Heart left ventricle (tissue), 16 donors: ENCODE measurements around the gene TNRC18. TPM values are rescaled to one million over a fixed set of nuclear protein-coding genes. Genes with fewer than 3 reads are reported as not detected.
"Not testable (repeated sequence)": the region's sequence is repeated elsewhere in the genome, so short reads cannot be mapped to it uniquely, and the experiment has no call there.

Experiments used
- ATAC-seq, 4 donors: fragments of 200-7000 bp; cut with Tn5 transposase; one replicate each; pipeline ENCODE4 v1.9.1; 2020 to 2022; ENCODE audit warnings: moderate library complexity in 4 of 4, mild to moderate bottlenecking in 3 of 4, moderate number of reproducible peaks in 1 of 4
- DNase-seq, 5 donors: peaks; one replicate each; pipeline ENCODE4 v3.0.0-alpha.2; 2020
- H3K27ac ChIP-seq, 12 donors: fragments of 200-600 bp; sonication (generic) in 4 of 12; one replicate each; pipeline versions ENCODE4 v1.5.0 to v1.8.0; 2016 to 2022; ENCODE audit warnings: mild to moderate bottlenecking in 2 of 12
- H3K27me3 ChIP-seq, 9 donors: fragments of 200-600 bp; sonication (generic) in 2 of 9; one replicate each; pipeline versions ENCODE4 v1.5.1 to v1.8.0; 2016 to 2022; ENCODE audit warnings: mild to moderate bottlenecking in 3 of 9
- H3K36me3 ChIP-seq, 9 donors: fragments of 200-600 bp; sonication (generic) in 2 of 9; one replicate each; pipeline versions ENCODE4 v1.5.0 to v1.8.0; 2018 to 2022; ENCODE audit warnings: mild to moderate bottlenecking in 2 of 9
- H3K4me1 ChIP-seq, 12 donors: fragments of 200-600 bp; sonication (generic) in 4 of 12; one replicate each; pipeline versions ENCODE4 v1.5.0 to v1.8.0; 2016 to 2022; ENCODE audit warnings: mild to moderate bottlenecking in 3 of 12
- H3K4me3 ChIP-seq, 12 donors: fragments of 200-600 bp; sonication (generic) in 4 of 12; one replicate each; pipeline versions ENCODE4 v1.5.0 to v1.8.0; 2017 to 2022; ENCODE audit warnings: mild to moderate bottlenecking in 9 of 12, moderate library complexity in 4 of 12
- H3K9me3 ChIP-seq, 12 donors: fragments of 200-600 bp; sonication (generic) in 4 of 12; one replicate each; pipeline versions ENCODE4 v1.5.0 to v1.8.0; 2016 to 2022; ENCODE audit warnings: mild to moderate bottlenecking in 1 of 12
- CTCF ChIP-seq, 12 donors: fragments of 200-600 bp; sonication (generic) in 4 of 12; IDR thresholded peaks; one replicate each; pipeline versions ENCODE4 v1.5.0 to v1.8.0; 2018 to 2022; ENCODE audit warnings: antibody characterized with exemption in 12 of 12, mild to moderate bottlenecking in 5 of 12
- POLR2A ChIP-seq, 2 donors: fragments of 450-650 bp; IDR thresholded peaks; one replicate each; pipeline ENCODE4 v1.6.1; 2017; ENCODE audit warnings: antibody characterized with exemption in 2 of 2, mild to moderate bottlenecking in 2 of 2, moderate library complexity in 2 of 2
- WGBS, 4 donors: extraction: QIAGEN DNeasy Blood & Tissue Kit in 2 of 4; methylation state at CpG; one replicate each; pipeline versions ENCODE4 v1.1.5 to v1.1.7; 2013 to 2018; 5-methylcytosine and 5-hydroxymethylcytosine counted together
- intact Hi-C, 10 donors: fragments of 100-400 bp; cut with DNase I; formaldehyde crosslinking; loops; one replicate each; pipeline versions ENCODE4 v1.11.1 to v1.14.2; 2022
- polyA plus RNA-seq, 2 donors: library from polyadenylated mRNA; stranded (reverse); fragments of 200-250 nt; gene quantifications; one replicate each; pipeline ENCODE4 v1.2.3, GENCODE V29; 2013
- total RNA-seq, 9 donors: library from RNA; depleted of rRNA in 2 of 9; stranded (reverse); fragments of >200 nt in 2 of 9; fragmentation: NEBNext Ultra II Directional in 3 of 9; extraction: Animal tissue kit (Norgen Biotek cat#: 25700) in 3 of 9; gene quantifications; one replicate each; pipeline versions ENCODE4 v1.1.0 to v1.2.4, GENCODE V29; 2016 to 2023
- donor health status: ischemic (EF 13 %, LVEDD 7.1; RV severe dilation, severe dysfunction).
- donor health status: healthy with polysubstance abuse.
- donor health status: DM: no; HTN: yes; CAD: no.
- donor health status: DM: no; HTN: no; CAD: no.
- donor health status: ischemic (EF 25% LVEDD 6.9; RV normal size, moderate dysfunction).
- donor health status: ischemic (EF 25% LVEDD 5.7; RV mildly dilated, moderate dysfunction).
- donor health status: healthy.
- donor health status: DM: yes; HTN: yes; CAD: no.
- donor health status: ischemic (EF 35%, LVEDD 5.7; RV mildly dilated, moderate dysfunction).
- donor health status: nonischemic (EF 11% LVEDD 7.7; RV severe dilation, severe dysfunction).
- donor health status: DM: yes; HTN: yes; CAD: no.
- donor health status: PGD.
- donor health status: ischemic (EF 29% LVEDD 5.4; RV normal size, mild dysfunction).
- donor health status: nonischemic (EF 23%, LVEDD 6.1; RV moderate dilation, normal function).

The TNRC18 gene
- total and polyA plus RNA-seq, 11 donors: 23.4 to 66.6 (median 33.7) TPM

- peak overlapping the region in 1 of 12 donors; percentile 28 for H3K27ac ChIP-seq
- H3K4me3 ChIP-seq: no peak overlapping the region
- peaks cover 2 to 82% (median 68%) of the 10 kb centered on the region in 9 donors for H3K36me3 ChIP-seq
- no peaks in the 10 kb centered on the region for H3K9me3 ChIP-seq
- no peaks in the 10 kb centered on the region for H3K27me3 ChIP-seq
- intact Hi-C loops: loop anchor here in 3 of 10 donors (5.0 to 10.0 kb wide), 2 partner anchors 91 to 313 kb away; no protein-coding TSS in a partner anchor
- peak in 1 of 4 donors; percentile 21 for ATAC-seq
- no peak for DNase-seq
- no peak for TF ChIP-seq POLR2A (IDR thresholded peaks at IDR 0.05)
- TF ChIP-seq CTCF (IDR thresholded peaks at IDR 0.05): no peak
- peaks cover 0 to 14% (median 6%) of the 10 kb centered on the region in 12 donors for H3K4me1 ChIP-seq
- 89 to 95% (median 92%) methylated on average over 23 to 58 of the region's 58 CpGs for WGBS, 4 donors
Observed at GRCh38 chr7:5361446-5362127, 62.0 kb downstream of the TNRC18 start.

GRCh38 chr7:5360971-5361370 lies 62.7 kb downstream of the TNRC18 start:
- H3K27me3 ChIP-seq: no peaks in the 10 kb centered on the region
- peaks cover 0 to 9% (median 1%) of the 10 kb centered on the region in 12 donors for H3K4me1 ChIP-seq
- H3K27ac ChIP-seq: peak overlapping the region in 1 of 12 donors; percentile 28
- TF ChIP-seq POLR2A (IDR thresholded peaks at IDR 0.05) (no peak), CTCF (IDR thresholded peaks at IDR 0.05) (no peak)
- H3K36me3 ChIP-seq: peaks cover 2 to 88% (median 74%) of the 10 kb centered on the region in 9 donors
- WGBS, 4 donors: 94 to 99% (median 97%) methylated on average over 20 to 29 of the region's 29 CpGs
- no peak for ATAC-seq
- intact Hi-C loops: loop anchor here in 3 of 10 donors (5.0 to 10.0 kb wide), 2 partner anchors 91 to 314 kb away; no protein-coding TSS in a partner anchor
- no peaks in the 10 kb centered on the region for H3K9me3 ChIP-seq
- H3K4me3 ChIP-seq: no peak overlapping the region
- DNase-seq: no peak

- H3K27ac ChIP-seq: peak overlapping the region in 1 of 12 donors; percentile 28
- 91 to 93% (median 92%) methylated on average over 12 of the region's 12 CpGs for WGBS, 4 donors
- H3K27me3 ChIP-seq: no peaks in the 10 kb centered on the region
- peaks cover 0 to 9% (median 2%) of the 10 kb centered on the region in 12 donors for H3K4me1 ChIP-seq
- H3K36me3 ChIP-seq: peaks cover 2 to 90% (median 79%) of the 10 kb centered on the region in 9 donors
- TF ChIP-seq CTCF (IDR thresholded peaks at IDR 0.05) (no peak), POLR2A (IDR thresholded peaks at IDR 0.05) (no peak)
- no peak overlapping the region for H3K4me3 ChIP-seq
- ATAC-seq (no peak), DNase-seq (no peak)
- intact Hi-C loops: loop anchor here in 3 of 10 donors (5.0 to 10.0 kb wide), 2 partner anchors 92 to 314 kb away; no protein-coding TSS in a partner anchor
- H3K9me3 ChIP-seq: no peaks in the 10 kb centered on the region
Observed at GRCh38 chr7:5360451-5360850, 63.2 kb downstream of the TNRC18 start.

- intact Hi-C loops: loop anchor here in 3 of 10 donors (5.0 to 10.0 kb wide), 2 partner anchors 92 to 315 kb away; no protein-coding TSS in a partner anchor
- peak overlapping the region in 1 of 12 donors; percentile 49 for H3K27ac ChIP-seq
- not testable (repeated sequence) for H3K27me3 ChIP-seq, H3K9me3 ChIP-seq, DNase-seq, ATAC-seq, H3K4me3 ChIP-seq
- peaks cover 0 to 13% (median 6%) of the 10 kb centered on the region in 12 donors for H3K4me1 ChIP-seq
- WGBS, 4 donors: 76 to 79% (median 77%) methylated on average over 6 of the region's 6 CpGs
- peaks cover 2 to 92% (median 79%) of the 10 kb centered on the region in 9 donors for H3K36me3 ChIP-seq
Observed at GRCh38 chr7:5360021-5360420, 63.6 kb downstream of the TNRC18 start.
